Heart left ventricle (tissue), 16 donors: Measurements from ENCODE around the gene NEURL2. TPM values are rescaled to one million over a fixed set of nuclear protein-coding genes. Genes with fewer than 3 reads are reported as not detected.

Experiments
- ATAC-seq, 4 donors: fragments of 200-7000 bp; cut with Tn5 transposase; one replicate each; pipeline ENCODE4 v1.9.1; 2020 to 2022; ENCODE audit warnings: moderate library complexity in 4 of 4, mild to moderate bottlenecking in 3 of 4, moderate number of reproducible peaks in 1 of 4
- DNase-seq, 5 donors: peaks; one replicate each; pipeline ENCODE4 v3.0.0-alpha.2; 2020
- H3K27ac ChIP-seq, 12 donors: fragments of 200-600 bp; sonication (generic) in 4 of 12; one replicate each; pipeline versions ENCODE4 v1.5.0 to v1.8.0; 2016 to 2022; ENCODE audit warnings: mild to moderate bottlenecking in 2 of 12
- H3K27me3 ChIP-seq, 9 donors: fragments of 200-600 bp; sonication (generic) in 2 of 9; one replicate each; pipeline versions ENCODE4 v1.5.1 to v1.8.0; 2016 to 2022; ENCODE audit warnings: mild to moderate bottlenecking in 3 of 9
- H3K36me3 ChIP-seq, 9 donors: fragments of 200-600 bp; sonication (generic) in 2 of 9; one replicate each; pipeline versions ENCODE4 v1.5.0 to v1.8.0; 2018 to 2022; ENCODE audit warnings: mild to moderate bottlenecking in 2 of 9
- H3K4me1 ChIP-seq, 12 donors: fragments of 200-600 bp; sonication (generic) in 4 of 12; one replicate each; pipeline versions ENCODE4 v1.5.0 to v1.8.0; 2016 to 2022; ENCODE audit warnings: mild to moderate bottlenecking in 3 of 12
- H3K4me3 ChIP-seq, 12 donors: fragments of 200-600 bp; sonication (generic) in 4 of 12; one replicate each; pipeline versions ENCODE4 v1.5.0 to v1.8.0; 2017 to 2022; ENCODE audit warnings: mild to moderate bottlenecking in 9 of 12, moderate library complexity in 4 of 12
- H3K9me3 ChIP-seq, 12 donors: fragments of 200-600 bp; sonication (generic) in 4 of 12; one replicate each; pipeline versions ENCODE4 v1.5.0 to v1.8.0; 2016 to 2022; ENCODE audit warnings: mild to moderate bottlenecking in 1 of 12
- CTCF ChIP-seq, 12 donors: fragments of 200-600 bp; sonication (generic) in 4 of 12; IDR thresholded peaks; one replicate each; pipeline versions ENCODE4 v1.5.0 to v1.8.0; 2018 to 2022; ENCODE audit warnings: antibody characterized with exemption in 12 of 12, mild to moderate bottlenecking in 5 of 12
- POLR2A ChIP-seq, 2 donors: fragments of 450-650 bp; IDR thresholded peaks; one replicate each; pipeline ENCODE4 v1.6.1; 2017; ENCODE audit warnings: antibody characterized with exemption in 2 of 2, mild to moderate bottlenecking in 2 of 2, moderate library complexity in 2 of 2
- WGBS, 4 donors: extraction: QIAGEN DNeasy Blood & Tissue Kit in 2 of 4; methylation state at CpG; one replicate each; pipeline versions ENCODE4 v1.1.5 to v1.1.7; 2013 to 2018; 5-methylcytosine and 5-hydroxymethylcytosine counted together
- intact Hi-C, 10 donors: fragments of 100-400 bp; cut with DNase I; formaldehyde crosslinking; loops; one replicate each; pipeline versions ENCODE4 v1.11.1 to v1.14.2; 2022
- polyA plus RNA-seq, 2 donors: library from polyadenylated mRNA; stranded (reverse); fragments of 200-250 nt; gene quantifications; one replicate each; pipeline ENCODE4 v1.2.3, GENCODE V29; 2013
- total RNA-seq, 9 donors: library from RNA; depleted of rRNA in 2 of 9; stranded (reverse); fragments of >200 nt in 2 of 9; fragmentation: NEBNext Ultra II Directional in 3 of 9; extraction: Animal tissue kit (Norgen Biotek cat#: 25700) in 3 of 9; gene quantifications; one replicate each; pipeline versions ENCODE4 v1.1.0 to v1.2.4, GENCODE V29; 2016 to 2023
- donor health status: ischemic (EF 13 %, LVEDD 7.1; RV severe dilation, severe dysfunction).
- donor health status: healthy with polysubstance abuse.
- donor health status: DM: no; HTN: yes; CAD: no.
- donor health status: DM: no; HTN: no; CAD: no.
- donor health status: ischemic (EF 25% LVEDD 6.9; RV normal size, moderate dysfunction).
- donor health status: ischemic (EF 25% LVEDD 5.7; RV mildly dilated, moderate dysfunction).
- donor health status: healthy.
- donor health status: DM: yes; HTN: yes; CAD: no.
- donor health status: ischemic (EF 35%, LVEDD 5.7; RV mildly dilated, moderate dysfunction).
- donor health status: nonischemic (EF 11% LVEDD 7.7; RV severe dilation, severe dysfunction).
- donor health status: DM: yes; HTN: yes; CAD: no.
- donor health status: PGD.
- donor health status: ischemic (EF 29% LVEDD 5.4; RV normal size, mild dysfunction).
- donor health status: nonischemic (EF 23%, LVEDD 6.1; RV moderate dilation, normal function).

Gene NEURL2
- total and polyA plus RNA-seq, 11 donors = 3.0 to 14.8 (median 8.4) TPM

DNA sequence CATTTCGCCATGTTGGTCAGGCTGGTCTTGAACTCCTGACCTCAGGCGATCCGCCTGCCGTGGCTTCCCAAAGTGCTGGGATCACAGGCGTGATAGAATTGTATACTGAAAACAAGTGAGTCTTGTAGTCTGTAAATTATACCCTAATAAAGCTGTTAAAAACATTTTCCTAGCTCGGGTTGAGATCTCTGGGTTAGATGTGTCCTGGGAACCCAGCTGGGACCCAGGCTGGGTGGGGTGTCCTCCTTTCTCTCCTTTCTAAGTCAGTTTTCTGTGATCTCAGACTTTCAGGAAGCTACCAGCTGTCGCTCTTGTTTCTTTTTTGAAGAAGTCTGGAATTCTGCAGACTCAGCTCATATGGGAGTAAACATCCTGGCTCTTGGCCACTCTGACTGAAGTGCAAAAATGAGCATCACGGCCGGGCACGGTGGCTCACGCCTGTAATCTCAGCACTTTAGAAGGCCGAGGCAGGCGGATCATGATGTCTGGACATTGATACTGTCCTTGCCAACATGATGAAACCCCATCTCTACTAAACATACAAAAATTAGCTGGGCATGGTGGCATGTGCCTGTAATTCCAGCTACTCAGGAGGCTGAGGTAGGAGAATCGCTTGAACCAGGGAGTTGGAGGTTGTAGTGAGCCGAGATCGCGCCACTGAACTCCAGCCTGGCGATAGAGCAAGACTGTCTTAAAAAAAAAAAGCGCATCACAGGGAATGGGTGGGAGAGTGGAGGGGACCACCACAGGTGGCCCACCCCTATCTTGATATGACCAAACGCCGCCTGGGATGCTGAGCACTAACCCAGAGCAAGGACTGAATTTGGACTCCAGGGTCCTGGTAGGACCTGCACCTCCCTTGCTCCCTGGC lies 33.6 kb upstream of the NEURL2 start:
- Histone ChIP-seq H3K36me3 (no peaks in the 10 kb centered on the region), H3K27me3 (no peaks in the 10 kb centered on the region), H3K4me1 (peaks cover 3 to 61% (median 38%) of the 10 kb centered on the region in 12 donors), H3K27ac (peak overlapping the region; percentile 56 to 92 (median 70)), H3K4me3 (peak overlapping the region in 6 of 12 donors; percentile 3 to 22 (median 14)), H3K9me3 (no peaks in the 10 kb centered on the region)
- DNase-seq = peak in 4 of 5 donors; percentile 46 to 73 (median 59)
- WGBS, 4 donors = 51 to 56% (median 53%) methylated on average over 21 of the region's 21 CpGs
- peak; percentile 32 to 64 (median 60) for ATAC-seq
- intact Hi-C loops = no loop called here
- no peak for TF ChIP-seq CTCF (IDR thresholded peaks at IDR 0.05)
- TF ChIP-seq POLR2A (IDR thresholded peaks at IDR 0.05) = no peak

DNA sequence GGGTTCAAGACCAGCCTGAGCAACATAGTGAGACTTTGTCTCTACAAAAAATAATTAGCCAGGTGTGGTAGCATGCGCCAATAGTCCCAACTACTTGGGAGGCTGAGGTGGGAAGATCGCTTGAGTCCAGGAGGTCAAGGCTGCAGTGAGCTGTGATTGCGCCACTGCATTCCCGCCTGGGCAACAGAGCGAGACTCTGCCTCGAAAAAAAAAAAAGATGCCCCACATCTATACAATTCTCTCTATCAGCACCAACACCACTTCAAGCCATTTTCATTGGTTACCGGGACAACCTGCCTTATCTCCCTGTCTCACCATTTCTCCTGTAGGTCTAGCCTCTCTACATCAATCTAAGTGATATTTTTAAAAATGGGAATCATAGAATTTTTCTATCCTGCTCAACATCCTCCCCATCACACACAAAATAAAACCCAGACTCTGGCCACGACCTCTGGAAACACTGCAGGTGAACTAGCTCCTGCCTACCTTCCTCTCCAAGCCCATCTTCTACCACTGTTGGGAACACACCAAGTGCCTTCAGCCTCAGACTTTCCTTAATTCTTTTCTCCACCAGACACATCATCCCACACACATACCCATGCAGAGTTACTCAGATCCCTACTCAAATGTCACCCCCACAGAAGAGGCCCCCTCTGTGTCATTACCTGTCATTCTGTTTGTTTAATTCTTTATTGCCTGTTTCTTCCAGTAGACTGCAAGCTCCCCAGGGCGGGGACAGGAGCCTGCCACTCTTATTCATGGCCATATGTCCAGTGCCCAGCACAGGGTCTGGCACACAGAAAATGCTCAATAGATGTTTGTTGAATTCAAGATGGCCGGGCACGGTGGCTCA lies 30.6 kb upstream of the NEURL2 start:
- no peaks in the 10 kb centered on the region for H3K27me3 ChIP-seq
- no peak overlapping the region for H3K4me3 ChIP-seq
- intact Hi-C loops = no loop called here
- no peaks in the 10 kb centered on the region for H3K9me3 ChIP-seq
- H3K27ac ChIP-seq = peak overlapping the region in 7 of 12 donors; percentile 19 to 85 (median 57)
- ATAC-seq = no peak
- TF ChIP-seq POLR2A (IDR thresholded peaks at IDR 0.05) (no peak), CTCF (IDR thresholded peaks at IDR 0.05) (no peak)
- DNase-seq = no peak
- H3K4me1 ChIP-seq = peaks cover 3 to 89% (median 43%) of the 10 kb centered on the region in 12 donors
- 88 to 91% (median 90%) methylated on average over 11 of the region's 11 CpGs for WGBS, 4 donors
- no peaks in the 10 kb centered on the region for H3K36me3 ChIP-seq

DNA sequence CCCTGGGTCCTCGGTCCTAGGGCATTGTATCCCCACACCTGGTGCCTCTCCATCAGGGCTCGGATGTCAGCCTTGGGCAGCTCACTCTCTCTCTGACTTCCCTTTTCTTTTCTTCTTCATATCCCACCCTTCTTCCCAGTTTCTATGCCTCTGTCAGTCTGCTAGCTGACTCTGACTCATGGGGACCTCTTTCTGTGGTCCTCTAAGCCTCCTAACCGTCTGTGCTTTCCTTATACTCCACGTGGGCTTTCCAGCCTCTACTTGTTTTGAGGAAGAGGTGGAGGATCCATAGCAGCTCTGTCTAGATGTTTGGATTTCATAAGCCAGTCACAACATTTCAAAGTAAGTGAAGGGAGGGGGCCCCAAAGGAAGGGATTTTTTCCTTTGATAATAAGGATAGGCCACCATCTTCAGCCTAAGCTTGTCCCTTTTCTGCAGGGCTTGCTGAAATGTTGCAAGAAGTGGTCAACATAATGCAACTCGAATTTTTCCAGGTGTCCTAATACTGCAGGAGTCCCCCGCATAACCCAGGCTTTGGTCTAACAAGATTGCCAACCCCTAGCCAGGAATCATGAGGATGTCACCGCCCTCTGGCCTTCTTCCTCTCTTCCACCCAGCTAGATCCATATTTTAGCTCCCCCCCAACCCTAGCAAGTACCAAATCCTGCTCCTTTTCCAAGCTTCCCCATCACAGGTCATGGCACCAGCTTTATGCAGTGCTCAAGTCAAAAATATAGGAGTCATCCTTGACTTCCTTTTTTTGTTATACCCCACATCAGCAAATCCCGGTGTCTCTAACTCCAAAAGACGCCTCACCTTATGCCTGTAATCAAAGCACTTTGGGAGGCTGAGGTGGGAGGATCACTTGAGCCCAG lies 29.7 kb upstream of the NEURL2 start:
- Histone ChIP-seq H3K4me1 (peaks cover 3 to 85% (median 43%) of the 10 kb centered on the region in 12 donors), H3K27ac (peak overlapping the region; percentile 57 to 92 (median 76)), H3K4me3 (peak overlapping the region in 1 of 12 donors; percentile 19), H3K36me3 (no peaks in the 10 kb centered on the region), H3K27me3 (no peaks in the 10 kb centered on the region), H3K9me3 (no peaks in the 10 kb centered on the region)
- ATAC-seq (no peak), DNase-seq (no peak)
- WGBS, 4 donors = 73 to 79% (median 75%) methylated on average over 9 of the region's 9 CpGs
- intact Hi-C loops = no loop called here
- no peak for TF ChIP-seq CTCF (IDR thresholded peaks at IDR 0.05)
